C4-2B (cell line): ENCODE results near the gene MTPN.

Experiments used
- H3K27ac ChIP-seq: fragments of 450-650 bp; 2 replicates; pipeline ENCODE4 v1.5.1; 2017
- ZFX ChIP-seq: fragments of 450-650 bp; IDR thresholded peaks from 2 replicates; pipeline ENCODE4 v1.6.1; 2017
- TF ChIP-seq, protein P1 (sequence below): fragments of 450-650 bp; conservative IDR thresholded peaks from 2 replicates; pipeline ENCODE4 v1.5.1; 2017; ENCODE audit warnings: mild to moderate bottlenecking

Gene MTPN

GRCh38 chr7:135977007-135977741, at the start of gene MTPN:
TSS of gene MTPN (minus strand) at chr7:135977359. CDS start at chr7:135977100, 259 bp downstream.
- peak; percentile 90 for TF ChIP-seq ZFX
- TF ChIP-seq, protein P1, sequence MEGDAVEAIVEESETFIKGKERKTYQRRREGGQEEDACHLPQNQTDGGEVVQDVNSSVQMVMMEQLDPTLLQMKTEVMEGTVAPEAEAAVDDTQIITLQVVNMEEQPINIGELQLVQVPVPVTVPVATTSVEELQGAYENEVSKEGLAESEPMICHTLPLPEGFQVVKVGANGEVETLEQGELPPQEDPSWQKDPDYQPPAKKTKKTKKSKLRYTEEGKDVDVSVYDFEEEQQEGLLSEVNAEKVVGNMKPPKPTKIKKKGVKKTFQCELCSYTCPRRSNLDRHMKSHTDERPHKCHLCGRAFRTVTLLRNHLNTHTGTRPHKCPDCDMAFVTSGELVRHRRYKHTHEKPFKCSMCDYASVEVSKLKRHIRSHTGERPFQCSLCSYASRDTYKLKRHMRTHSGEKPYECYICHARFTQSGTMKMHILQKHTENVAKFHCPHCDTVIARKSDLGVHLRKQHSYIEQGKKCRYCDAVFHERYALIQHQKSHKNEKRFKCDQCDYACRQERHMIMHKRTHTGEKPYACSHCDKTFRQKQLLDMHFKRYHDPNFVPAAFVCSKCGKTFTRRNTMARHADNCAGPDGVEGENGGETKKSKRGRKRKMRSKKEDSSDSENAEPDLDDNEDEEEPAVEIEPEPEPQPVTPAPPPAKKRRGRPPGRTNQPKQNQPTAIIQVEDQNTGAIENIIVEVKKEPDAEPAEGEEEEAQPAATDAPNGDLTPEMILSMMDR = no peak
- H3K27ac ChIP-seq = peak within 1 kb of the TSS; percentile 82

GRCh38 chr7:136026209-136026608, 49.0 kb upstream of the MTPN start:
- TF ChIP-seq ZFX = no peak
- TF ChIP-seq, protein P1 = no peak
- H3K27ac ChIP-seq = peak overlapping the region; percentile 51; the same call in 1 of the 2 replicates

- H3K27ac ChIP-seq = peak overlapping the region; percentile 64
- no peak for TF ChIP-seq ZFX
- TF ChIP-seq, protein P1 = 0 out of 2 replicates have a peak, but pooled peaks have one; percentile 2
Observed at GRCh38 chr7:136023134-136023869, 46.1 kb upstream of the MTPN start.

DNA sequence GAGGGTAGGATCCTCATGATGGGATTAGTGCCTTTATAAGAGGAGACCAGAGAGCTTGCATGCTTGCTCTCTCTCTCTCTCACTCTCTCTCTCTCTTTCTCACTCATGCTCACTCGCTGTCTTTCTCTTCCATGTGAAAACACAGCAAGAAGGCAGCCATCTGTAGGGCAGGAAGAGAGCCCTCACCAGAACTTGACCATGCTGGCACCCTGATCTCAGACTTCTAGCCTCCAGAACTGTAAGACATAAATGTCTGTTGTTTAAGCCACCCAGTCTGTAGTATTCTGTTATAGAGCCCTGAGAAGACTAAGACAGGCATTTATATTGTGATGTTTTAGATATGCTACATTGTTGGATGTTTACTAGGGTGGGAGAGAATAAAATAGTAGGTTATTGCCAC, 43.4 kb upstream of the MTPN start:
- no peak overlapping the region for H3K27ac ChIP-seq
- TF ChIP-seq, protein P1 = no peak
- TF ChIP-seq ZFX = no peak

DNA sequence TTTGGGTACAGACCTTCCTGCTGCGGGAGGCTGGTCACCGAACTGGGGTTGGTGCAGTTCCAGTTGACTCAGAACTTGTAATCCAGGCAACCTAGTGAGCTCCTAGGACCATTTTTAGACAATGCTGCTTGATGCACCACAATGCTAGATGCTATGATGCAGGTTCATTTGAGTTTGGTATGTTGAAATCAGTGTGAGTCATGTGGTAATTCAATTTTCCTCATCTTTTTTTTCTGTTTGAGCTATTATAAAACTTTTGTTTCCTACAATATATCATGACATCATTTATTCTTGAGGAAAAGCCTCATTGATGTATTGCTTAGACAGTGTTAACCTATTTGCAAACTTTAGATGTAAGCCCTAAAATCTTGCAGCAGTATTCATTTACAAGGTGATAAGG, 40.9 kb upstream of the MTPN start:
- no peak overlapping the region for H3K27ac ChIP-seq
- TF ChIP-seq, protein P1 = no peak
- TF ChIP-seq ZFX = no peak

GRCh38 chr7:136016649-136017395, 39.7 kb upstream of the MTPN start:
- TF ChIP-seq ZFX = no peak
- TF ChIP-seq, protein P1 = no peak

More at GRCh38 chr7:136016649-136017395, 39.7 kb upstream of the MTPN start:
- no peak overlapping the region for H3K27ac ChIP-seq
